Muscle of arm (tissue), 14 donors: Measurements from ENCODE around the gene SPINK5. TPM values are rescaled to one million over a fixed set of nuclear protein-coding genes. Genes with fewer than 3 reads are reported as not detected.
"Not testable (repeated sequence)": the region's sequence is repeated elsewhere in the genome, so short reads cannot be mapped to it uniquely, and the experiment has no call there.

Experiments used
- DNase-seq: peaks from one replicate; pipeline ENCODE4 v3.0.0-alpha.2; 2013
- long read RNA-seq, 11 donors: transcript quantifications; one replicate each; lab custom pipeline, GENCODE V29; 2026
- polyA plus RNA-seq, 12 donors: library from polyadenylated mRNA; unstranded; fragments of 120-200 nt; gene quantifications; one replicate each; pipeline ENCODE4 v1.2.1, GENCODE V29; 2013; ENCODE audit not compliant: insufficient read length in 12 of 12

The SPINK5 gene, protein sequence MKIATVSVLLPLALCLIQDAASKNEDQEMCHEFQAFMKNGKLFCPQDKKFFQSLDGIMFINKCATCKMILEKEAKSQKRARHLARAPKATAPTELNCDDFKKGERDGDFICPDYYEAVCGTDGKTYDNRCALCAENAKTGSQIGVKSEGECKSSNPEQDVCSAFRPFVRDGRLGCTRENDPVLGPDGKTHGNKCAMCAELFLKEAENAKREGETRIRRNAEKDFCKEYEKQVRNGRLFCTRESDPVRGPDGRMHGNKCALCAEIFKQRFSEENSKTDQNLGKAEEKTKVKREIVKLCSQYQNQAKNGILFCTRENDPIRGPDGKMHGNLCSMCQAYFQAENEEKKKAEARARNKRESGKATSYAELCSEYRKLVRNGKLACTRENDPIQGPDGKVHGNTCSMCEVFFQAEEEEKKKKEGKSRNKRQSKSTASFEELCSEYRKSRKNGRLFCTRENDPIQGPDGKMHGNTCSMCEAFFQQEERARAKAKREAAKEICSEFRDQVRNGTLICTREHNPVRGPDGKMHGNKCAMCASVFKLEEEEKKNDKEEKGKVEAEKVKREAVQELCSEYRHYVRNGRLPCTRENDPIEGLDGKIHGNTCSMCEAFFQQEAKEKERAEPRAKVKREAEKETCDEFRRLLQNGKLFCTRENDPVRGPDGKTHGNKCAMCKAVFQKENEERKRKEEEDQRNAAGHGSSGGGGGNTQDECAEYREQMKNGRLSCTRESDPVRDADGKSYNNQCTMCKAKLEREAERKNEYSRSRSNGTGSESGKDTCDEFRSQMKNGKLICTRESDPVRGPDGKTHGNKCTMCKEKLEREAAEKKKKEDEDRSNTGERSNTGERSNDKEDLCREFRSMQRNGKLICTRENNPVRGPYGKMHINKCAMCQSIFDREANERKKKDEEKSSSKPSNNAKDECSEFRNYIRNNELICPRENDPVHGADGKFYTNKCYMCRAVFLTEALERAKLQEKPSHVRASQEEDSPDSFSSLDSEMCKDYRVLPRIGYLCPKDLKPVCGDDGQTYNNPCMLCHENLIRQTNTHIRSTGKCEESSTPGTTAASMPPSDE
- 1 to 10 TPM in 2 of 12 donors, under 1 TPM in 5, not detected in 5; 0.07 to 2.3 (median 0.27) TPM for polyA plus RNA-seq
- long read RNA-seq, donor 1: 0 reads
- long read RNA-seq, donor 2: 0 reads
- long read RNA-seq, donor 3: 0 reads
- long read RNA-seq, donor 4: 0 reads
- long read RNA-seq, donor 5: 0 reads
- long read RNA-seq, donor 6: 0 reads
- long read RNA-seq, donor 7: 0 reads
- long read RNA-seq, donor 8: 0 reads
- long read RNA-seq, donor 9: 0 reads
- long read RNA-seq, donor 10: 0 reads
- long read RNA-seq, donor 11: 0 reads

DNA sequence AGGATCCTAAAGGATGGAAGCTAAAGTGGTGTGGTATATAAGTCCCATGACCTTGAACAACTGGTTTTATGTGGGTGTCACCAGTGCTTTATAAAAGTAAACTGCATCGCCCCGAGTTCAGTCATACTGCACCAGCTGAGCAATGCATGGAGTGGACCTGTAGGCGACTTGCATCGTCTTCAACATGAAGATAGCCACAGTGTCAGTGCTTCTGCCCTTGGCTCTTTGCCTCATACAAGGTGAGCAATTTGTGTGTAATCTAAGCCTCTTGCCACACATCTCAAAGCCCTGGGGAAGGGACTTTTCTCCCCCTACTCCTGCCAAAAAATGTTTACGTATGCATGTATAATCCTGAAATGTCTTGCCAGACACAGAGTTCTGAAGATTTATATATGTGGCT is at the start of gene SPINK5:
TSS of gene SPINK5 (plus strand) at position 120 of the 400 bp plus-strand sequence. CDS start at position 185, 65 bp downstream.
- DNase-seq: no peak

- DNase-seq: no peak
Measured at GRCh38 chr5:148014276-148014675, 49.5 kb upstream of the SPINK5 start.

GRCh38 chr5:148020257-148020988 is 43.4 kb upstream of the SPINK5 start:
- no peak for DNase-seq

- no peak for DNase-seq
Measured at GRCh38 chr5:148027505-148027904, 36.3 kb upstream of the SPINK5 start.

DNA sequence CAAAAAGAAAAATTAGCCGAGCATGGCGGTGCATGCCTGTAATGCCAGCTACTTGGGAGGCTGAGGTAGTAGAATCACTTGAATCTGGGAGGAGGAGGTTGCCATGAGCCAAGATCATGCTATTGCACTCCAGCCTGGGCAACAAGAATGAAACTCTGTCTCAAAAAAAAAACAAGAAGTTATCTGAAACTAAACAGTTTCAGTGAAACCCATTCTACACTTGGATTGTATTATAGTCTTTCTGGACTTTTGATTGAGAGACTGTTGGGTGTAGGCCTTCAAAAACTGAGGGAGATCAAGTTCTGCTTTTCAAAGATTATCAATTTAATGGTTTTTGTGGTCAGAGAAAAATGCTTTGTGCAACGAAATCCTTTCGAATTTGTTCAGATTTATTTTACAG is 34.6 kb upstream of the SPINK5 start:
- no peak for DNase-seq

DNA sequence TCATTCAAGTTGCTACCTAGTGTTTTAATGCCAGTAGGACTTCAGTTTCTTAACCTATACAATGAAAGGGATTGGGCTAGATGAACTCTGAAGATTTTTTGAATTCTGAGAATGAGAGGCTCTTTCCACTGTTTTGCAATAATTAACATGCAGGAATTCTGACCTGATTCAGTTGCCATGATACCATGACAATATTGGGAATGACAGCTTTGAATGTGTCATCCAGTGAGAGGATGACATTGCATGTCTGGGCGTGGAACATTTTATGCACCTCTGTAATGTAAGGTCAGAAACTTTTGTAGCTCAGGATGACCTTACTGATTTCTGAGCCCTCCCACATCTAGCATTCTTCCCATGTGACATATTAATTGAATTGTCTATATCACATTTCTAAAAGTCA is 30.6 kb upstream of the SPINK5 start:
- DNase-seq: no peak

DNA sequence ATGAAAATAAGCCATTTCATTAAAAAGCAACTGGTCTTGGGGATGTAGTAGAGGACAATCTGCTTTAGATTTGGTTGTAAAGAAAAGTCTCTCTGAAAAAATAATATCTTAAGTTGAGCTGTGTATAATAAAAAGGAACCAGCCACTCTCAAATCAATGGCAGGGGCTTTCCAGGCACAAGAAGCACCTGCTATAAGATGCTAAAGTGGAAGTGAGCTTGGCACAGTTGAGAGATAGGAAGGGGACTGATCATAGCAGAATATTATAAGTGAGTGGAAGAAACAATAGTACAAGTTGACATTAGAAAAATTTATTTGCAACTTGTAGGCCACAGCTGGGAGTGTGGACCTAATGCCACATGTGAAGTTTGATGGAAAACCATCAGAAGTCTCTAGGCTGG is 28.1 kb upstream of the SPINK5 start:
- no peak for DNase-seq

DNA sequence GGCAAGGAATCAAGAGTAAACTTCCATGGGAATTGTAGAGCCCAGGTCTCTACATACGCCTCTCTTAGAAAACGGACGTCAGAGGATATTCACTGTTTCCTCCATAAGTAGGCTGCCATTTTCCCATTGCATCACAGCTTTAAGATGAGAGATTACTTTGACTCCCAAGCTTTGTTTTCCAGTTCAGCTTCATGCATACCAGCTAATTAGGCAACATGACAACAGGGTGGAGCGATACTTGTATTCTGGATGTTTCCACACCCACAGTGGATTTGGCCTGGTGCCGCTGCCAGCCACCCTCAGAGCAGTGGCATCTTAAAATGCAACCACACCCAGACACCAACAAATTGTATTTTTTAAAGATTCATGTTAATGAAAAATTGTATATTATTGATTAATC is 20.9 kb upstream of the SPINK5 start:
- DNase-seq: no peak

GRCh38 chr5:148043705-148044104 is 20.1 kb upstream of the SPINK5 start:
- no peak for DNase-seq

DNA sequence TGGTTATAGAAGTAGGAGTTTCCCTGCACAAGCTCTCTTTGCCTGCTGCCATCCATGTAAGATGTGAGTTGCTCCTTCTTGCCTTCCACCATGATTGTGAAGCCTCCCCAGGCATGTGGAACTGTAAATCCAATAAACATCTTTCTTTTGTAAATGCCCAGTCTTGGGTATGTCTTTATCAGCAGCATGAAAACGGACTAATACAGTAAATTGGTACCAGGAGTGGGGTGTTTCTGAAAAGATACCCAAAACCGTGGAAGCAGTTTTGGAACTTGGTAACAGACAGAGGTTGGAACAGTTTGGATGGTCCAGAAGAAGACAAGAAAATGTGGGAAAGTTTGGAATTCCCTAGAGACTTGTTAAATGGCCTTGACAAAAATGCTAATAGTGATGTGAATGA is 8.6 kb upstream of the SPINK5 start:
- not testable (repeated sequence) for DNase-seq

DNA sequence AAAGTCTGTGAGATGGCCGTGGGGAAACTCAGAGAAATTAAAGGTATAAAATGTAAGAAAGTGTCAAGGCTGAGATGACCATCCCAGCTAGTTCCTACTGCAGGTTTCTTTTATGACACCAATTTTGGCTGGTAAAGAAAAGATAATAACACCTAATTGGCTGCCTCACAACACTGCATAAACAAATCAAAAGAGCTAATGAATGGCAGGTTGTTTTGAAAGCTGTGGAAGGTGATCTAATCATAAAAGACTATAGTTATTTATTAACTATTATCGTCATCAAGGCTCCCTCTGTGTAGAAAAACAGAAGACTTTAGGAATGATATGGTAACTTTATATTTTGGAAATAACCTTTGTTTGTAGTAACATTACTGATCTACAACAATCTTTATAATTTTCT is 3.5 kb upstream of the SPINK5 start:
- DNase-seq: no peak

DNA sequence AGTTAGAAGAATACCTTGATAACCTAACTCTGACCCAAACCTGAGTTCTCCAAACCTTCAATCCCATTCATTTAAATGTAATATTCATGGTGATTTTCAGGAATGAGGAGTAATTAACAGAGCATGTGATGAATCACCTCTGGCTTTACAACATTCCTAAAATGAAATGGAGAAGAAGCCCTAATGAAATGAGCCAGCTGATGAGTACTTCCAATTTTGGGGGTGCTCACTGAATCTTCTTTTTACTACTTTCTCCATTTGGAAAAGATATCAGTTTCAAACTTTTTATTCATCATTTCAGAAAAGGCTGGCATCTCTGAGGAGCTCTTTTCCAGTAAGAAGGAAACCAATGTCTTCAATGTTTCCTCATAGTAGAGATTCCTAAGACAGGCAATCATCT is 2.9 kb upstream of the SPINK5 start:
- no peak for DNase-seq

GRCh38 chr5:148070621-148071020 is 6.8 kb downstream of the SPINK5 start:
- no peak for DNase-seq

GRCh38 chr5:148072207-148072606 is 8.4 kb downstream of the SPINK5 start:
- DNase-seq: no peak

- DNase-seq: no peak
Measured at GRCh38 chr5:148075529-148075928, 11.7 kb downstream of the SPINK5 start.

DNA sequence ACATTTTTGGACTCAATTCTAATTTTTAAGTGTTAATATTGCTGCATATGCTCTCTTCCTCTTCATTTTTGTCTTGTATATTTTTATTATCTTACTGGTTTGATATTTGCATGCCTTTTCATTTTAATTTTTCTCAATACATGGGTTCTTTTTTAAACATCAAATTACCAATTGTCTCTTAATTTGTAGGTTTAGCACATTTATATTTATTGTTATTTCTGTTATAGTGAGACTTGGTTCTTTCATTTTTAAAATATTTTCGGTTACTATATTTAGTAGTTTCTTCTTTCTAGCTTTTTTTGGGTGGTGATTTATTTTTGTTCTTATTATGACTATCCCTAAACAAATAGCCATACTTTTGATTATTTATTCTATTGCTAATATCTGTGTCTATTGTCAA is 19.4 kb downstream of the SPINK5 start:
- DNase-seq: no peak

DNA sequence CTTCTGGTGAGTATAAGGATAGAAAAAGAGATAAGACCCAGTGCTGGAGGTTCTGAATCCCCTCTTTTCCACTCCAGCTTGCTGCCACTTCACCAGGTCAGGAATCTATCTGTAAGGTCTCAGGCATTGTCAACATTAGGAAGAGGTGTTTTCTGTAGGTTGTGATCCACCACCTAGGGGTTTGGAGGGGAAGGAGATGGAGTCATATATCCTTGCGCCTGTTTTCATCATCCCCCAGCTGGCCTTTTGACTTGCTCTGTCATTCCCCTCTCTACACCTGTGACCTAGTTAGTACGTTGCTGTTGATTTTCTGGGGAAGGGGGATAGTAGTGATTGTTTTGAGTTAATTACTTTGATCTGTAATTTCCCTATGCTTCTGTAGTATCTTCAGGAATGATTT is 20.5 kb downstream of the SPINK5 start:
- DNase-seq: no peak

GRCh38 chr5:148085310-148085709 is 21.5 kb downstream of the SPINK5 start:
- no peak for DNase-seq

DNA sequence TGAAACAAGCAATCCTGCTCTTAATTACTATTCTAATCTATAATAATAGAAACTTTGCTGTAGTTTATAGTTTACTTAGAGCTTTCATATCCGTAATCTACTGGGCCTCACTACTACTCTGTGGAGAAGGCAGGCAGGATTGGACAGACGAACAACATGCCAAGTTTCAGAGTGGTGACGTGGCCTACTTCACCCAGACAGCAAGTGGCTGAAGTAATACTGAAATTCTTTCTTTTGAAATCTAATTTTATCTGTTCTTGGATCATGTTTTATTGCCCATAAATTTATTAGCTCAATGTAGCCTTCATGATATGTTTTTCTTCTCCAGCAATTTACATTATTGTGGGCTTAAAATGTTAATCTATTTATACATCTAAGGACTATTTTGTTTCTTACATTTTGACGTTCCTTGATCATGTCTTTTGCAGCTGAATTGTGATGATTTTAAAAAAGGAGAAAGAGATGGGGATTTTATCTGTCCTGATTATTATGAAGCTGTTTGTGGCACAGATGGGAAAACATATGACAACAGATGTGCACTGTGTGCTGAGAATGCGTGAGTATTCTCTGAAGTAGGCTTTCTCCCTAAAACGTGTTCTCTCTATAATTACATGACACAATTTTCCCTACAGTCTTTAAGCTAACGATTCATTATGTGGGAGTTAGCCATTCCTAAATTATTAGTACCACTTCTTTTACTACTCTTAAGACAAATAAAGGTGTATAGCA is 22.4 kb downstream of the SPINK5 start:
- DNase-seq: no peak

DNA sequence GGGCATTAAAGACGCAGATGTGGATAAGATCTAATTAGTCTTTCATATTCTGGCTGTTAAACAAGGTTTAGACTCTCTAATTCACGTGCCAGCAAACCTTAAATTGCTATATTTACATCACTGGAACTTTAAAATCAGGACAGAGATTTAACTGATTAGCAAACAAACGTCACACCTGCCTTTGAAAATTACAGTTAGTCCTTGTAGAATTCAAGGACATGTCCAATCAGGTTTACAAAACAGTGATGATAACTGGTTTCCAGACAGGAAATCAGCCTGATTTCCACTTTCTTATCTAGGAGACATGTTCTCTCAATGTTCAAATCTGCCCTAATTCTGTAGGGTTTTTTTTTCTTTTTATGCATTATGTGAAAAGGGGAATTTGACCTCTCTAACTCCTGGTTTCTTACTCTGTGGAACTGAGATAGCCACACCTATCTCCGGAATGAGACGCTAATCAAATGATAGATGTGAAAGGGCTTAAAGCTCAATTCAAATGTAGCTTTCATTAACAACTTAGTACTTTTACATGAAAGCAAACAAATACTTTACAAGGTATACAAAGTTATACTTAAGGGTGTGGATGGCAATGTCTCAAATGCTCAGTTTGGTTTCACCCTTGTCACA is 26.5 kb downstream of the SPINK5 start:
- DNase-seq: no peak
